ENCODE measurements around the gene DERA.
"Not testable (repeated sequence)": the region's sequence is repeated elsewhere in the genome, so short reads cannot be mapped to it uniquely, and the experiment has no call there.

Gene DERA

GRCh38 chr12:16016748-16017147, 105.6 kb downstream of the DERA start:
- no peak for DNase-seq

- no peak for DNase-seq
Observed at GRCh38 chr12:16018306-16018705, 107.2 kb downstream of the DERA start.

- DNase-seq = no peak
Observed at GRCh38 chr12:16019136-16019535, 108.0 kb downstream of the DERA start.

GRCh38 chr12:16020031-16020430, 108.9 kb downstream of the DERA start:
- DNase-seq = no peak

- no peak for DNase-seq
Observed at GRCh38 chr12:16021026-16021425, 109.9 kb downstream of the DERA start.

GRCh38 chr12:16021676-16022075, 110.5 kb downstream of the DERA start:
- no peak for DNase-seq

- DNase-seq = no peak
Observed at GRCh38 chr12:16027002-16027401, 115.9 kb downstream of the DERA start.

- DNase-seq = no peak
Observed at GRCh38 chr12:16030744-16031143, 119.6 kb downstream of the DERA start.

GRCh38 chr12:16034136-16034817, 123.1 kb downstream of the DERA start:
- DNase-seq = no peak

- no peak for DNase-seq
Observed at GRCh38 chr12:16036073-16036472, 124.9 kb downstream of the DERA start.

- no peak for DNase-seq
Observed at GRCh38 chr12:16037533-16037932, 126.4 kb downstream of the DERA start.

- DNase-seq = no peak
Observed at GRCh38 chr12:16043480-16043879, 132.3 kb downstream of the DERA start.

GRCh38 chr12:16046266-16046665, 135.1 kb downstream of the DERA start:
- DNase-seq = no peak

- DNase-seq = no peak
Observed at GRCh38 chr12:16048511-16048910, 137.4 kb downstream of the DERA start.

GRCh38 chr12:16056910-16057309, 145.8 kb downstream of the DERA start:
- DNase-seq = no peak

- not testable (repeated sequence) for DNase-seq
Observed at GRCh38 chr12:16057351-16057751, 146.2 kb downstream of the DERA start.

GRCh38 chr12:16062611-16063010, 151.5 kb downstream of the DERA start:
- no peak for DNase-seq

GRCh38 chr12:16063726-16064125, 152.6 kb downstream of the DERA start:
- no peak for DNase-seq

GRCh38 chr12:16070113-16070512, 159.0 kb downstream of the DERA start:
- no peak for DNase-seq

GRCh38 chr12:16072678-16073077, 161.5 kb downstream of the DERA start:
- peak; percentile 81 for DNase-seq

GRCh38 chr12:16074894-16075293, 163.8 kb downstream of the DERA start:
- DNase-seq = no peak

GRCh38 chr12:16075887-16076286, 164.8 kb downstream of the DERA start:
- no peak for DNase-seq

- DNase-seq = peak; percentile 40
Observed at GRCh38 chr12:16076557-16076956, 165.4 kb downstream of the DERA start.

GRCh38 chr12:16076970-16077522, 165.9 kb downstream of the DERA start:
- no peak for DNase-seq

- DNase-seq = no peak
Observed at GRCh38 chr12:16086462-16086861, 175.3 kb downstream of the DERA start.
